SK-N-SH (cell line): ENCODE results near the gene LRCH3. TPM values are rescaled to one million over a fixed set of nuclear protein-coding genes. Genes with fewer than 3 reads are reported as not detected.

ENCODE experiments used
- CTCF ChIA-PET: fragments of 300-600, 350-600 bp; formaldehyde crosslinking; extraction: SDS; loops from one replicate; lab custom pipeline; 2021; lab: Yijun Ruan, JAX
- POLR2A ChIA-PET: fragments of 350-600 bp; sonication (Branson Sonifier 250); formaldehyde crosslinking; extraction: SDS; loops from one replicate; lab custom pipeline; 2020; ENCODE audit warnings: antibody characterized with exemption, inconsistent platforms; lab: Yijun Ruan, JAX
- DNase-seq: peaks from one replicate; pipeline ENCODE4 v3.0.0; 2012
- H2AFZ ChIP-seq: fragments of 200-600 bp; sonication (generic); 2 replicates; pipeline ENCODE4 v1.8.1; 2016; ENCODE audit warnings: antibody characterized with exemption, mild to moderate bottlenecking, low read depth
- H3F3A ChIP-seq: fragments of 200-600 bp; sonication (generic); replicated peaks from 2 replicates; pipeline ENCODE3; 2016; ENCODE audit warnings: antibody characterized with exemption, mild to moderate bottlenecking; ENCODE audit not compliant: insufficient read depth
- H3K27ac ChIP-seq, 2 experiments: fragments of 200-500 bp in 1 of 2; fragments of 200-600 bp in 1 of 2; sonication (Bioruptor generic) in 1 of 2; sonication (generic), shearing (Covaris generic) in 1 of 2; 2 replicates each; pipeline versions ENCODE4 v1.5.1 to v1.6.1; 2014 to 2016; ENCODE audit warnings: low read depth in 2 of 2, inconsistent platforms in 1 of 2, low read length in 1 of 2, mild to moderate bottlenecking in 1 of 2, mixed read lengths in 1 of 2
- H3K27me3 ChIP-seq: fragments of 200-600 bp; sonication (generic), shearing (Covaris generic); 2 replicates; pipeline ENCODE4 v1.6.1; 2016; ENCODE audit warnings: mixed run types; ENCODE audit not compliant: insufficient read depth
- H3K36me3 ChIP-seq, 2 experiments: fragments of 200-500 bp in 1 of 2; fragments of 200-600 bp in 1 of 2; sonication (Bioruptor generic) in 1 of 2; sonication (generic) in 1 of 2; replicated peaks in 1 of 2; 2 replicates each; pipeline versions ENCODE3 to v1.5.1; 2014 to 2016; ENCODE audit warnings: low read length in 1 of 2, mild to moderate bottlenecking in 1 of 2; ENCODE audit not compliant: insufficient read depth in 2 of 2, control insufficient read depth in 1 of 2
- H3K4me1 ChIP-seq, 2 experiments: fragments of 200-500 bp in 1 of 2; fragments of 200-600 bp in 1 of 2; sonication (Bioruptor generic) in 1 of 2; sonication (generic), shearing (Covaris generic) in 1 of 2; 2 replicates each; pipeline versions ENCODE4 v1.5.1 to v1.6.1; 2014 to 2016; ENCODE audit warnings: low read depth in 1 of 2, low read length in 1 of 2, mixed run types in 1 of 2; ENCODE audit not compliant: insufficient read depth in 2 of 2, control insufficient read depth in 1 of 2
- H3K4me2 ChIP-seq: fragments of 200-600 bp; sonication (generic), shearing (Covaris generic); 2 replicates; pipeline ENCODE4 v1.6.1; 2017; ENCODE audit warnings: mixed run types
- H3K4me3 ChIP-seq, 2 experiments: fragments of 200-500 bp in 1 of 2; fragments of 200-600 bp in 1 of 2; sonication (Bioruptor generic) in 1 of 2; sonication (generic), shearing (Covaris generic) in 1 of 2; 2 replicates each; pipeline versions ENCODE4 v1.5.1 to v1.8.1; 2014 to 2016; ENCODE audit warnings: low read depth in 2 of 2, inconsistent platforms in 1 of 2, low read length in 1 of 2, mild to moderate bottlenecking in 1 of 2, mixed read lengths in 1 of 2, moderate library complexity in 1 of 2
- H3K79me2 ChIP-seq: fragments of 200-600 bp; sonication (generic); 2 replicates; pipeline ENCODE4 v1.8.1; 2017; ENCODE audit warnings: mild to moderate bottlenecking; ENCODE audit not compliant: insufficient read depth
- H3K9ac ChIP-seq: fragments of 200-600 bp; sonication (generic); 2 replicates; pipeline ENCODE4 v1.6.1; 2017; ENCODE audit warnings: mixed run types
- H3K9me2 ChIP-seq: fragments of 200-600 bp; sonication (generic); 2 replicates; pipeline ENCODE4 v1.6.1; 2017; ENCODE audit warnings: mixed run types
- H3K9me3 ChIP-seq: fragments of 200-600 bp; sonication (generic); 2 replicates; pipeline ENCODE4 v1.6.1; 2017; ENCODE audit warnings: mixed run types, mild to moderate bottlenecking, moderate library complexity
- H4K20me1 ChIP-seq: fragments of 200-600 bp; sonication (generic); 2 replicates; pipeline ENCODE4 v1.6.1; 2017; ENCODE audit warnings: mild to moderate bottlenecking, mixed run types; ENCODE audit not compliant: insufficient read depth
- CTCF ChIP-seq: fragments of 200-600 bp; sonication (generic); IDR thresholded peaks from 2 replicates; pipeline ENCODE4 v1.6.1; 2017; ENCODE audit warnings: antibody characterized with exemption, mild to moderate bottlenecking, moderate library complexity
- ELF1 ChIP-seq: IDR thresholded peaks from 2 replicates; pipeline ENCODE4 v1.4.0; 2012
- EP300 ChIP-seq, 2 experiments: IDR thresholded peaks; 2 replicates each; pipeline versions ENCODE4 v1.4.0 to v1.6.1; 2012; ENCODE audit warnings: borderline replicate concordance in 1 of 2, low read depth in 1 of 2, low read length in 1 of 2
- EZH2phosphoT487 ChIP-seq: fragments of 200-600 bp; sonication (generic); IDR thresholded peaks from 2 replicates; pipeline ENCODE4 v1.6.1; 2017; ENCODE audit warnings: low read depth, mixed run types, mild to moderate bottlenecking, antibody characterized with exemption, moderate library complexity, borderline replicate concordance
- FOSL2 ChIP-seq: IDR thresholded peaks from 2 replicates; pipeline ENCODE4 v1.4.0; 2012; ENCODE audit warnings: low read depth, mild to moderate bottlenecking, moderate library complexity, borderline replicate concordance
- FOXJ3 ChIP-seq: sonication (generic); formaldehyde crosslinking; IDR thresholded peaks from 2 replicates; pipeline ENCODE4 v1.5.1; 2020; ENCODE audit warnings: mild to moderate bottlenecking, missing genetic modification reagents
- FOXM1 ChIP-seq: IDR thresholded peaks from 2 replicates; pipeline ENCODE4 v1.4.0; 2012; ENCODE audit warnings: low read depth, mild to moderate bottlenecking
- GABPA ChIP-seq: IDR thresholded peaks from 2 replicates; pipeline ENCODE4 v1.4.0; 2012; ENCODE audit warnings: low read depth, mild to moderate bottlenecking
- GATA2 ChIP-seq: sonication (generic); formaldehyde crosslinking; IDR thresholded peaks from 2 replicates; pipeline ENCODE4 v1.5.0; 2020; ENCODE audit warnings: mild to moderate bottlenecking, missing genetic modification reagents
- IRF3 ChIP-seq: fragments of 150-350 bp; IDR thresholded peaks from 2 replicates; pipeline ENCODE4 v1.6.1; 2016; ENCODE audit warnings: mild to moderate bottlenecking, low read depth, low read length
- JUND ChIP-seq: IDR thresholded peaks from 2 replicates; pipeline ENCODE4 v1.4.0; 2012
- MAX ChIP-seq: IDR thresholded peaks from 2 replicates; pipeline ENCODE4 v1.4.0; 2012; ENCODE audit warnings: low read depth
- MXI1 ChIP-seq: IDR thresholded peaks from 2 replicates; pipeline ENCODE4 v1.6.1; 2012; ENCODE audit warnings: mild to moderate bottlenecking, low read depth, low read length, improper control_type of control experiment
- NRF1 ChIP-seq: IDR thresholded peaks from 2 replicates; pipeline ENCODE4 v1.6.1; 2012; ENCODE audit warnings: low read depth, mild to moderate bottlenecking, low read length
- POLR2AphosphoS5 ChIP-seq: IDR thresholded peaks from 2 replicates; pipeline ENCODE4 v1.6.1; 2012; ENCODE audit warnings: low read depth, low read length
- RAD21 ChIP-seq: IDR thresholded peaks from 2 replicates; pipeline ENCODE4 v1.6.1; 2012; ENCODE audit warnings: mild to moderate bottlenecking, low read length
- RCOR1 ChIP-seq: fragments of 150-350 bp; IDR thresholded peaks from 2 replicates; pipeline ENCODE4 v1.6.1; 2017; ENCODE audit warnings: antibody characterized with exemption, low read length
- RFX5 ChIP-seq: IDR thresholded peaks from 2 replicates; pipeline ENCODE4 v1.6.1; 2012; ENCODE audit warnings: mild to moderate bottlenecking, improper control_type of control experiment, low read length
- RXRA ChIP-seq: IDR thresholded peaks from 2 replicates; pipeline ENCODE4 v1.4.0; 2012; ENCODE audit warnings: low read depth, mild to moderate bottlenecking, borderline replicate concordance
- SMC3 ChIP-seq: IDR thresholded peaks from 2 replicates; pipeline ENCODE4 v1.6.1; 2012; ENCODE audit warnings: low read depth, low read length, improper control_type of control experiment
- TAF1 ChIP-seq: IDR thresholded peaks from 2 replicates; pipeline ENCODE4 v1.6.1; 2012; ENCODE audit warnings: low read depth, mild to moderate bottlenecking, low read length, moderate library complexity, borderline replicate concordance
- TCF12 ChIP-seq: IDR thresholded peaks from 2 replicates; pipeline ENCODE4 v1.4.0; 2012
- TEAD4 ChIP-seq: IDR thresholded peaks from 2 replicates; pipeline ENCODE4 v1.4.0; 2012; ENCODE audit warnings: mild to moderate bottlenecking, borderline replicate concordance; ENCODE audit not compliant: insufficient read depth
- USF2 ChIP-seq: fragments of 150-350 bp; IDR thresholded peaks from 2 replicates; pipeline ENCODE4 v1.6.1; 2017; ENCODE audit warnings: antibody characterized with exemption, low read length, low read depth, borderline replicate concordance
- ZBTB33 ChIP-seq: IDR thresholded peaks from 2 replicates; pipeline ENCODE4 v1.4.0; 2012; ENCODE audit warnings: low read depth, borderline replicate concordance
- WGBS: methylation state at CpG from one replicate; pipeline ENCODE4 v1.1.6; 2017; ENCODE audit warnings: low lambda C conversion rate; 5-methylcytosine and 5-hydroxymethylcytosine counted together
- polyA plus RNA-seq, 3 experiments: library from polyadenylated mRNA; depleted of rRNA; stranded (reverse); fragments of >200 nt; gene quantifications; 2 replicates each; pipeline ENCODE4 v1.2.3, GENCODE V29; 2012

Gene LRCH3
- polyA plus RNA-seq, 1 of the 3 experiments (the other 2 are of a cell fraction): 22.6 TPM

GRCh38 chr3:197761784-197762183, 29.3 kb upstream of the LRCH3 start:
- H3K36me3 ChIP-seq: peaks cover 35 to 48% of the 10 kb centered on the region in 2 experiments
- no peak overlapping the region for H2AFZ ChIP-seq
- no peaks in the 10 kb centered on the region for H3K9me2 ChIP-seq
- H3F3A ChIP-seq: peaks cover 2% of the 10 kb centered on the region
- ChIA-PET POLR2A (no interaction called here), CTCF (no interaction called here)
- DNase-seq: no peak
- no peak overlapping the region for H3K4me3 ChIP-seq
- H3K9me3 ChIP-seq: no peaks in the 10 kb centered on the region
- H3K79me2 ChIP-seq: peaks cover 74% of the 10 kb centered on the region
- H3K27ac ChIP-seq: no peak overlapping the region
- no peak overlapping the region for H3K4me2 ChIP-seq
- no peaks in the 10 kb centered on the region for H3K4me1 ChIP-seq
- H3K9ac ChIP-seq: no peak overlapping the region
- TF ChIP-seq MAX (no peak), TEAD4 (no peak), GATA2 (CRISPR knock-in tag) (no peak), FOXJ3 (CRISPR knock-in tag) (no peak), FOSL2 (no peak), FOXM1 (no peak), JUND (no peak), RXRA (no peak), RAD21 (no peak), TAF1 (no peak), RCOR1 (no peak), MXI1 (no peak), EP300 (IDR thresholded peaks at IDR 0.05; ENCODE audit: borderline replicate concordance in 1 of 2, low read depth in 1 of 2, low read length in 1 of 2) (no peak), GABPA (no peak)
- TF ChIP-seq, all 33 proteins: peak for 0
- no peaks in the 10 kb centered on the region for H3K27me3 ChIP-seq
- H4K20me1 ChIP-seq: no peaks in the 10 kb centered on the region; the same call in 1 of the 2 replicates

GRCh38 chr3:197775317-197775716, 15.7 kb upstream of the LRCH3 start:
- Histone ChIP-seq H3K27me3 (no peaks in the 10 kb centered on the region), H3K9me3 (no peaks in the 10 kb centered on the region), H3K79me2 (no peaks in the 10 kb centered on the region), H3K4me3 (no peak overlapping the region), H3K4me1 (no peaks in the 10 kb centered on the region), H3K9ac (no peak overlapping the region), H3K36me3 (peaks cover 53 to 76% of the 10 kb centered on the region in 2 experiments), H2AFZ (no peak overlapping the region), H3F3A (no peaks in the 10 kb centered on the region), H3K27ac (no peak overlapping the region), H3K4me2 (no peak overlapping the region), H3K9me2 (no peaks in the 10 kb centered on the region), H4K20me1 (no peaks in the 10 kb centered on the region)
- DNase-seq: no peak
- POLR2A ChIA-PET: no interaction called here
- CTCF ChIA-PET: interaction anchor here (0.6 kb wide), 1 partner anchor 53 kb away, joined by 3 read pairs; no protein-coding TSS in a partner anchor
- 93% methylated on average over 7 of the region's 7 CpGs for WGBS
- TF ChIP-seq MAX: no peak
- no peak for TF ChIP-seq SMC3
- no peak for TF ChIP-seq NRF1
- no peak for TF ChIP-seq USF2
- TF ChIP-seq FOXM1: no peak
- no peak for TF ChIP-seq MXI1
- no peak for TF ChIP-seq CTCF
- TF ChIP-seq EZH2phosphoT487: no peak
- no peak for TF ChIP-seq TCF12
- TF ChIP-seq ELF1: no peak
- no peak for TF ChIP-seq POLR2AphosphoS5
- TF ChIP-seq GATA2 (CRISPR knock-in tag): no peak
- TF ChIP-seq GABPA: no peak
- no peak for TF ChIP-seq RFX5
- no peak for TF ChIP-seq IRF3
- no peak for TF ChIP-seq ZBTB33
